H4 (cell line): ENCODE data around the gene TEX28. TPM values are rescaled to one million over a fixed set of nuclear protein-coding genes. Genes with fewer than 3 reads are reported as not detected.
"Not testable (repeated sequence)": the region's sequence is repeated elsewhere in the genome, so short reads cannot be mapped to it uniquely, and the experiment has no call there.

ENCODE experiments used
- DNase-seq: peaks from one replicate; pipeline ENCODE4 v3.0.0-alpha.2; 2015; ENCODE audit warnings: low spot score
- total RNA-seq: library from RNA; depleted of rRNA; stranded (reverse); fragments of >200 nt; shearing (Covaris generic); gene quantifications from 2 replicates; pipeline ENCODE4 v1.2.3, GENCODE V29; 2014; rRNA removed

TEX28 gene, protein sequence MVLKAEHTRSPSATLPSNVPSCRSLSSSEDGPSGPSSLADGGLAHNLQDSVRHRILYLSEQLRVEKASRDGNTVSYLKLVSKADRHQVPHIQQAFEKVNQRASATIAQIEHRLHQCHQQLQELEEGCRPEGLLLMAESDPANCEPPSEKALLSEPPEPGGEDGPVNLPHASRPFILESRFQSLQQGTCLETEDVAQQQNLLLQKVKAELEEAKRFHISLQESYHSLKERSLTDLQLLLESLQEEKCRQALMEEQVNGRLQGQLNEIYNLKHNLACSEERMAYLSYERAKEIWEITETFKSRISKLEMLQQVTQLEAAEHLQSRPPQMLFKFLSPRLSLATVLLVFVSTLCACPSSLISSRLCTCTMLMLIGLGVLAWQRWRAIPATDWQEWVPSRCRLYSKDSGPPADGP
- total RNA-seq = not detected in 2 replicates

GRCh38 chrX:154294791-154295574 lies at the start of gene TEX28:
Gene TEX28 (minus strand): TSS chrX:154295124. CDS start chrX:154292117, 3,007 bp downstream.
- no peak for DNase-seq

GRCh38 chrX:154343620-154344019 lies 48.7 kb upstream of the TEX28 start:
- DNase-seq = not testable (repeated sequence)

GRCh38 chrX:154343063-154343462 lies 48.1 kb upstream of the TEX28 start:
- DNase-seq = not testable (repeated sequence)

- DNase-seq = not testable (repeated sequence)
These were observed 46.7 kb upstream of the TEX28 start for GRCh38 chrX:154341399-154342298.

DNA sequence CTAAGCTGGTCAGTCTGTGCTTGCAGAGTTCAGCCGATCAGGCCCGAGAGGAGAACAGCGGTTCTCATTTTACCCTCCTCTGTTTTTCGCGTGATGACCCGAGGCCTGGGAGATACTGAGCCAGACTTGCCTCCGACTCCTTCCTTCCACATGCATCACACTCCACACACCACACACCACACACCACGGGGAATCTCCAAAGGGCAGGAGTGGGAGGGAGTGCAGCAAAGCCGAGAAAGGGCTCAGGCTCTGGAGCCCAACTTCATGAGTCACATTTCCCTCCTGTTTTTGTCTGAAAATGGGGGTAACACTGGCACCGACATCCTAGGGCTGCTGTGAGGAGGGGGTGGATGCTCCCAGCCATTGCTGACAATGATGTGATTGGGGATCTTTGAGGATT lies 39.6 kb upstream of the TEX28 start:
- no peak for DNase-seq

DNA sequence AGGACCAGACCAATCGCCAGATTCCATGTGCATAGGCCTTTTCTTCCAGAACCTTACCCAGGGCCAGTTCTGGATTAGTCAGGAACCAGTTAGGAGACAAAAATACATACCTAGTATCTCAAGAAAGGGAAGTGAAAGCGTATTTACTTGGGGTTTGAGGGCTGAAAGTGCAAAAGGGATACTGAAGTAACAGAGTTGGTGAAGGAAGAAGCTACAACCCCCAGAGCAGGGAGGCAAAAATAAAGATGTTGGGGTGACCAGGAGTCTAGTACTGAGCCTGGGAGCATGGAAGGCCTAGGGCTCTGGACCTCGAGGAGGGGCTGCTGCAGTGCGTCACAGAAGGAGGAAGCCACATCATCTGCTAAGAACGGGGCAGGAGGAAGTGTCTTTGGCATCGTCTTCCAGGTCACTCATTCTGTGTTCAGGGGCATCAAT lies 38.9 kb upstream of the TEX28 start:
- no peak for DNase-seq

- no peak for DNase-seq
These were observed 38.2 kb upstream of the TEX28 start for GRCh38 chrX:154333116-154333515.

DNA sequence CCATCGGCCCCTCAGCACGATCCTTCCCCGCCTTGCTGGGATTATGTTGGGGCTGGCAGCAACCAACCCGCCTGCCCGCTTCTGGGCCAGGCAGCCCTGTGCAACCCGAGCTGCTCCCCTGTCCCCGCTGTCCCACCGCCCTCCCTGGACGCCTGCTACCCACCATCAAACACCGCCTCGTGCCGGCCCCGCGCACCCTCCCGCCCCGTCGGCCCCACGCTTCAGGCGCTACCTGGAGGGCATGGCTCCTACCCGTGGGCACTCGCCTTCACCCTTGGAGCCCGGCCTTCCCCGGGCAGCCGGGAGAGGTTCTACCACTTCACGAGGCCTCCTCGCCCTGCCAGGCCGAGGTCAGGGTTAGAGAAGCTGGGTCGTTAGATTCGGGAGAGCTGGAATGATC lies 37.6 kb upstream of the TEX28 start:
- no peak for DNase-seq

DNA sequence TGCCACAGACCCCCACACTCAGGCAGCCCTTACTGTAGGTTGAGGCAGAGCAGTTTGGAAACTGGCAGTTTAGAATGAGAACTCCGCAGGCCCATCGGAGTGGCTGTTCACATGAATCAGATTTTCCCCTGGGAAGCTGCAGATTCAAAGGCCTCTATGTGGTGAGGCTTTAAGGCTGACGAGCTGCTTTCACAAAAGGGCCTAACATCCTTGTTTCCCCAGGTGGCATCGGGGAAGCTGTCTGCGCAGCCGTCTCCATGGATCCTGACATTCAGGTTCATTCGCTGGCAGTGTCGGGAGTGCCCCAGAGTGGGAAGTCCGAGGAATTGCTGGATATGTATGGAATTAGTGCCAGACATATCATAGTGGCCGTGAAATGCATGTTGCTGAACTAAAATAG lies 34.4 kb upstream of the TEX28 start:
- DNase-seq = no peak

- no peak for DNase-seq
These were observed 33.7 kb upstream of the TEX28 start for GRCh38 chrX:154328646-154329045.

GRCh38 chrX:154327038-154327820 lies 32.3 kb upstream of the TEX28 start:
- no peak for DNase-seq

- DNase-seq = peak; percentile 50
These were observed 30.6 kb upstream of the TEX28 start for GRCh38 chrX:154325541-154325940.

DNA sequence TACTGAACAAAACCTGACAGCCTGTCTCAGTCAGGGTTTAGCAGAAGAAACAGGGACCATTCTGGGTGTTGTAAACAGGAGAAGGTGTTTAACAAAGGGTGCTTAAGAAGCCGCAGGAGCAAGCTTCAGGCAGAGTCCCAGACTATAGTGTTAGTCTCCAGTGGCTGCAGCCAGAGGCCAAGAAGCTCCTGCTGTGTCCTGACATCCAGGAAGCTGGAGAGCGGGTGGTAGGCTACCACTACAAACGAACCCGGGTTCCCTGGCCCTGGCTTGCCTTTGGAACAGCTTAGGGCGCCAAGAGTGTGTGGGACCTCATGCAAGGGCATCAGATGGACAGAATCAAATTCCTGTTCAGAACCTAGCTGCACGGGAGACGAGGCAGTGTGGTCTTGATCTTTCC lies 28.6 kb upstream of the TEX28 start:
- no peak for DNase-seq

- DNase-seq = no peak
These were observed 28.0 kb upstream of the TEX28 start for GRCh38 chrX:154322890-154323289.

DNA sequence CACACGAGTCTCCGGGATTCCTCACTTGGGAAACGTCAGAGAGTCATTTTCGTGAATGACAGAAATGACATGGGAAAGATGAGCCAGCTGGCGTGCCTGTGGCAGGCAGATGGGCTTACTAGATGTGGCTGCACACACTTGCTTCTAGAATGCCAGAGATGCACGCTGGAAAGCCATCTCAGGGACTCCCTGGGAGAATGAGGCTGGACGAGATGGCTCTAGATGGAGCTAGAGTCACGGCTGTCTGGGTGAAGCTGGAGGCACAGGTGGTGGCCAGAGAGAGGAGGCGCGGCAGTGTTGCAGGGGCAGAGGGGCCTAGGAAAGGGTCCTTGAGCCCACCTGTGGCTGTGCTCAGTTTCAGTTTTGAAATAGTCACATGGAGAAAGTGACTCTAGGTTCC lies 26.7 kb upstream of the TEX28 start:
- DNase-seq = no peak

DNA sequence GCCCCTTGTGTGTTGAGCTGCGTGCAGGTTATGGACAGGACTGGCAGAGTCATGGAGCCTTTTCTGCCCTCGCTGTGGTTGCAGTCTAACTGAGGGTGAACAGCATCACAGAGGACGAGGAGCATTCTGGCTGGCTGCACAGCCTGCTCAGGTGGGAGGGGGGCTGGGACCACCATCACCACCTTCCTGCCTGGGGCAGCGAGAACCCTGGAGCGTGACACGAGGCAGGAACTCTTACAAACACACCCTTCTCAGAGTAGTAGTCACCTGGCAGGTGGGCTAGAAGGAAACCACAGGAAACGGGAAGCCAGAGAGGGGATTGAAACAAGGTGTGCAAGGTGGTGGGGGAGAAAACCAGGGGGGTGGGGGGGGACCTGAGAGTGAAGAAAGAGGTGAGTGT lies 26.2 kb upstream of the TEX28 start:
- DNase-seq = no peak

DNA sequence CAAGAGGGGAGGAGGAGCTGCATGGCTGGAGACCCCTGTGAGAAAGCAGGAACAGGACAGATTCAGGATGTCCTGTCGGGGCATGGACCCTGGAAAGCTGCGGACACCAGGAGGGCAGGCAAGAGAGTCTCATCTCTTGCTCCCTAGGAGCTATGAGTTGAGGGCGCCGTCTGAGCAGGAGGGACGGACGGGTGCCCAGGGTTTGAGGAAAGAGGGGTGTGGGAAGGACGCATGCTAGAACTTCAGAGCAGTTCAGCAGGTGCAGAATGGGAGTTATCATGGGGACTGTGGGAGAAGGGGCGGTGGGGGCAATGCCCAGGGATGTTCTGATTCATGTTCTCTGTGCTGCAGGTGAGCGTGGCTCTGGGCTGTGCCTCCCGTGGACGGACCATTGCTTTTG lies 25.5 kb upstream of the TEX28 start:
- no peak for DNase-seq

GRCh38 chrX:154317391-154317995 lies 22.6 kb upstream of the TEX28 start:
- no peak for DNase-seq

GRCh38 chrX:154315416-154315815 lies 20.5 kb upstream of the TEX28 start:
- DNase-seq = no peak

- no peak for DNase-seq
These were observed 18.2 kb upstream of the TEX28 start for GRCh38 chrX:154313147-154313546.

DNA sequence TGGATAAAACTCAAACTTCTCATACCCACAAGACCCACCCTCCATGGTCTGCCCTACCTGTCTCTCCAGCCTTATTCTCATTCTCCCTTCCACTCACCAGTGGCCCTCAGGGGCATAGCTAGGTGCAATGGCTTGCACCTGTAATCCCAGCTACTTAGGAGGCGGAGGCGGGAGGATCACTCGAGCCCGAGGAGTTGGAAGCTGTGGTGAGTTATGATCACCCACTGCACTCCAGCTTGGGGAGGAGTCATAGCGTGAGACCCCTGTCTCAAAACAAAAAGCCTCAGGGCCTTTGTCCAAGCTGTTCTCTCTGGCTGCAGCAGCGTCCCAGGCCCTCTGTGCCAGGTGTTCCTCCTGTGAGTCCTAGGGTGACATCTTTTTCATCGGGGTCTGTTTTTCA lies 17.2 kb upstream of the TEX28 start:
- no peak for DNase-seq
